ENCODE measurements around the gene TTC7B.

TTC7B gene

DNA sequence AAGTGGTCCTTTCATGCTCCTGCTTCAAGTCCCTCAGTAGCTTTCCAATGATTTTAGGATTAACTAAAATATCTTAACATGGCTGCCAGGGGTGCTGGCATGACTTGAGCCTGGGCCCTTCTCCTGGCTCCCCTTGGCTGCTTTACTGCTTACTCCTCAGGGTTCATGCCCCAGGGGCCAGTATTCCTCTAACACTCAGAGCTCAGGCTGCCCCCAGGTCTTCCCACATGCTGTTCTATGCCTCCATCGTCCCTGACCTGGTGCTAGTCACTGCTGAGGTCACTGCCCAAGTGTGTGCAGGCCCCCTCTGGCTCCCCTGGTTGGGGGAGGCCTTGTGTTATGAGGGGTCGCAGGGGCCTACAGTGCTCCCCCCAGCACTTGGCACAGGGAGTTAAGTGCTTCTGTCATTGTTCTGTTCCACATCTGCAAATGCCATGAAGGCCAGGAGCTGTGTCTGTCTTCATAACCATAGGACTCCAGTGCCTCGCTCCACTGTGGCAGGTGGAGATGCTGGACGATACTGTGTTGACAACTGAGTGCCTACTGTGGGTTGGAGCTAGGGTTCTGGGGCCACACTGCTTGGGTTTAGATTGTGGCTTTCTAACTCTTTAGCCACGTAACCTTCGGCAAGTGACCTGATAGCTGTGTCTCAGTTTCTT lies 228.8 kb downstream of the TTC7B start:
- no peak for DNase-seq

GRCh38 chr14:90585106-90585505 lies 231.1 kb downstream of the TTC7B start:
- no peak for DNase-seq

- no peak for DNase-seq
Observed at GRCh38 chr14:90583916-90584605, 232.2 kb downstream of the TTC7B start.

DNA sequence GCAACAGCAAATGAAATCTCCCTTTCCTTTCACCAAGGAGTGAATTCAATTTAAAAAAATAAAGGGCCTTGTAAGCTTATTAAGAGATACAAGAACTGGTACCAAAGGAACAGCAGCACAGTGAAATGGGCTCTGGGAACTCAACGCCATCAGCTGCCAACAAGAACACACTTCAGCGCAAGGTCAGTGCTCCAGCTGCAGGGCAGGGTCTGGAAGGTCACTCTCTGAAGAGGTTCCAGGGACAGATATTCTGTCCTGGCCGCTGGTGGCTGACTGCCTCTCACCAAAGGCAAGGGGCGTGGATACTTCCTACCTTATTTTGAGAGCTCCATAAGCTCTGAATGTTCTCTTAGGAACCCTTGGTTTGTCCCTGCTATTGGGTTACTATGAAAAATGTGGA lies 232.8 kb downstream of the TTC7B start:
- DNase-seq = no peak

DNA sequence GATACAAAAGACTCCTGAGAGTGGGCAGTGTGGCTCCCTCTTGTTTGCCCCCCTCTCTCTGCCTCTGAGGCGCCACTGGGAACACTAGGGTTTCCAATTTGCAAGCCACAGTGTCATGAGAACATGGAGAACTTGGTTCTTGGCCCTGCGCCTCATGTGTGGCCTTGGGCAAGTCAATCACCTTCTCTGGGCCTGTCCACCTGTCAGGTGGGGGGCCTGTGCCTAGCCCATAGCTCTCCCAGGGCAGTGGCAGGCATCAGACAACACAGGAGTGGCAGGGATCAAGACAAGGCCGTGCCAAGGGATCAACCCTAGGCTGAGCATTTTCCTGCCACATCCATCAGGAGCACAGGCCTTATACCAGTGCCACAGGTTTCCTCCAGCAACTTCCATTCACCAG lies 234.1 kb downstream of the TTC7B start:
- DNase-seq = no peak

- DNase-seq = no peak
Observed at GRCh38 chr14:90581745-90582144, 234.5 kb downstream of the TTC7B start.

GRCh38 chr14:90580377-90581335 lies 235.6 kb downstream of the TTC7B start:
- peak in 1 of 3 experiments; percentile 36 for DNase-seq

DNA sequence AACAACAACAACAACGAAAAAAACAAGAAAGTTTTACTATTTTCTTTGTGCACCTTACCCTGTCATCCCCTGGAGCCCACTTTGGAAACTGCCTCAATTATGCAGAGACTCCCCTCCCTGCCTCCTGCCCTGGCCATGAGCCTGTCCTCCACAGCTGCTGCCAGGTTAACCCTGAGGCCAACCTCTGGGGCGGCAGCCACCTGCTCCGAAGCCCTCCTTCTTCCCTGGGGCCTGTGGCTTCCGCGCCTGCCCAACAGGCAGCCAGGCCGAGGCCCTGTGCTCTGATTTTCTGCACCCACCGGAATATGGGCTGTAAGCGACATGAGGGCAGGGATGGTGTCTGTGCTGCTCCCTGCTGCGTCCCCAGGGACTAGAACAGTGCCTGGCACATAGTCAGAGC lies 236.4 kb downstream of the TTC7B start:
- no peak for DNase-seq

DNA sequence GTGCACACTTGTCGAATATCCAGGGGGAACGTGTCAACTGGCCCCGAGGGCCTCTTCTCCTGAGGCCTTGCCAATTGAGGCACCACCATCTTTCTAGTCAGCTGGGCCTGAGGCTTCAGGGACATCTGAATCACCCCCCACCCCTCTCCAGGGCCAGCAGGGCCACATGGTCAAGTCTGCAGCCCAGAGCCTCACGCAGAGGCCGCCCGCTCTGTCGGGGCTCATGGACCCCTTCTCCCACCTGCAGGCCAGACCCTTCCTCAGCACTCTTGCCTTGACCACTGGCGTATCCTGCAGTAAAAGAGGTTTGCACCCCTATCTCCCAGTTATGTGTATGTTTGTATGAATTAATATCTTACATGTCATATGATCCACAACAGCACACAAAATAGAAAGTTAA lies 237.1 kb downstream of the TTC7B start:
- DNase-seq = no peak

- DNase-seq = no peak
Observed at GRCh38 chr14:90578283-90578985, 237.8 kb downstream of the TTC7B start.

DNA sequence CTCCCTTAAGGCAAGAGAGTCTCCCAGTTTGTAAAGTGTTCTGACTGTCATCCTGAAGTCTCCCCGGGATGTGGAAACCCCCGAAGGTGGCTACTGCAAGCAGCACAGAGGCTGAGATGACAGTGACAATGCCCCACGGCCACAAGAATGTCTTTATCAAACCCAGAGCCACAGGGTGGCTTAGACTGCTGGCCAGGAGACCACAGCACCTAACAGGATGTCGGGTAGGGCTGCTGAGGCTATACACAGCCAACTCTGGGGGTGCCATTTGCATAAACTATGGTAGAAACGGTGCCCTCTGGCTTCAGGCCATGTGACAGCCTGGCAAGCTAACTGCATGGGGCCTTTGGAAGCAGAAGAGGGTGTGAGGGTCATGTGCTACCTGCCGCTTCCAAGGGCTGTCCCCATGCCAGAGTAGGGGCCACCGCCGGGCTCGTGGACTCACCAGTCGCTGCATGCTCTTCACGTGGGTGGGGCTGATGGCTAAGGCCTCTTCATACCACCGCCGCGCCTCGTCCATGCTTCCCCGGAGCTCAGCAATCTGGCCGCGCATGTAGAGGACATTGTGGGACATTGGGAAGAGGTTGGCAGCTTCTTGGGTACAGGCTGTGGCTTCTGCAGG lies 238.5 kb downstream of the TTC7B start:
- no peak for DNase-seq

DNA sequence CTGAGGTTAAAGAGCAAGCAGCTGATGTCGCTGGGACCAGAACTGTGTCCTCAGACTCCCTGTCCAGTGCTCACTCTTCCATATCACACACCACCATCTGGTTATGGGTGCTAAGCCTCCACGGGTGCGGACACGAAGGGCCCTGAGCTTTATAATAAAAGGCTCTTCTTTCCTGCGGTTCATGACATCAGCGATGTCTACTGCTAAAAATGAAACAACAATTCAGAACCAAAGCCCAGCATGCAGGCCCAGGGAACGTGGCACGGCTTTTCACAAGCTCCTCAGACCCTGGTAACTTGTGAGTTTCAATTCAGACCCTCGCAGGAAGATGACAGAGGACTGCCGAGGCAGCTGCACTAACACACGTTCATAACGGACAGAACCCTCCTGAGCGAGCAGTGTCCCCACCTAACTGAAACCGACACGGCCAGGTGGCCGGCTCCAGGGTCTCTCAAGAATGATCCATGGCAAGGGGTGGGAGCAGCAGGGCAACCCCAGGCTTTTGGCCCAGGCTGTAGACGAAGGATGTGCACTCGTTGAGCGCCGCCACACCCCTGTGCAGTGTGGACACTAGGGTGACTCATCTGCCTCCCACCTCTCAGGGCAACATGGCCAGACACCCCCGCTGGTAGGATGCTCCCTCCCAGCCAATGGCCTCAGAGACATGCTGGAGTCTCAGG lies 239.1 kb downstream of the TTC7B start:
- DNase-seq = no peak

- DNase-seq = no peak
Observed at GRCh38 chr14:90576581-90576980, 239.6 kb downstream of the TTC7B start.

GRCh38 chr14:90575781-90576180 lies 240.4 kb downstream of the TTC7B start:
- DNase-seq = no peak

DNA sequence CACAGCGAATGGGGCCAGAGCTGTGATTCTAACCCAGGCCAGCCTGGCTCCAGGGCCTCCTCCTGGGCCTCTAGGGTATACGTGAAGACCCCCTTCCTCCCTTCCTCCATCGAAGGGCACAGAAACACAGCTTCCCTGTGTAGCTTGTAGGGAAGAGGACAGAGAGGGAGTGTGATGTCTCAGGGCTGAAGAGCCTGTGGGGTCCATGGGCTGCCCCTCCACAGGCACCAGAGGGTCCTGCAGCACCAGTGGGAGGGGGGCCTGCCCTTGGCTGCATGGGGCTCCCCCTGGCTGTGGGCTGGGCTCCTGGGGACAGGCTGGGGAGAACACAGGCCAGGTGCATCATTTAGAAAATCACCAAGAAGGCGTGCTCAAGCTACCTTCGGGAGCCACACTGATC lies 240.9 kb downstream of the TTC7B start:
- DNase-seq = no peak

- peak; percentile 76 to 95 (median 84) for DNase-seq
Observed at GRCh38 chr14:90574188-90575131, 241.8 kb downstream of the TTC7B start.

GRCh38 chr14:90573385-90574105 lies 242.7 kb downstream of the TTC7B start:
- DNase-seq = peak in 1 of 3 experiments; percentile 53

DNA sequence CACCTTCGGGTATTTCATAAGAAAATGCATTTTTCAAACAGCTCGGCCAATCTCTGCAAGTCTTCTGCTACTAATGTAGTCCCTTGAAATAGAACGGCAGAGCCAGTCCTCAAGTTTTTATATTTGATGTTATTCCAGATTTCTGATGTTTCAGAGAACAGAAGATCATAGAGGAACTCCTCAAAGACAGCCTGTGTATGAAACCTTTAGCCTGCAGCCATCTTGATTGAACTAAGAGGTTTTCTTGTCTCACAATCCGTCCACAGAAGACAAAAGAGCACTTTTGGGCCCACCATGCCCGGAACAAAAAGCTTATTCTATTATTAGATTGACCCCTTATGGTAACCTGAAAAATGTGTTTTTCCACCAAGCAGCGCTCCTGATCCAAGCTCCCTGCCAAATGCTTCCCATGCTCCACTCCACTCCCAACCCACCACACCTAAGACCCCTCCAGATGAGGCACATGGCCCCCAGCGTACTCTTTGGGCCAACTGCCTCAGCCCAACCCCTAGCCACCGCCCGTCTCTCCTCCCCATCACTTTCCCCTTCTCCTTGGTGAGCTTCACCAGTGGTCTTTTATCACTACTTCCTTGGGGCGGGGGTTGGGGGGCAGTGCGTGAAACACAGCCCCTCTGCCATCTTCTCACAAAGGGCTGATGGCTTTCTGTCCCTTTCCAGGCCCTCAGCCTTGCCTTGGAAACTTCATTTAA lies 243.6 kb downstream of the TTC7B start:
- DNase-seq = no peak
